NCI-H2196 (cell line): ENCODE measurements around the gene MRPL20.
"Not testable (repeated sequence)": the region's sequence is repeated elsewhere in the genome, so short reads cannot be mapped to it uniquely, and the experiment has no call there.

Experiments used
- DNase-seq: peaks from one replicate; lab custom pipeline; 2025; ENCODE audit not compliant: unreplicated experiment; lab: John Stamatoyannopoulos, UW

MRPL20 gene

DNA sequence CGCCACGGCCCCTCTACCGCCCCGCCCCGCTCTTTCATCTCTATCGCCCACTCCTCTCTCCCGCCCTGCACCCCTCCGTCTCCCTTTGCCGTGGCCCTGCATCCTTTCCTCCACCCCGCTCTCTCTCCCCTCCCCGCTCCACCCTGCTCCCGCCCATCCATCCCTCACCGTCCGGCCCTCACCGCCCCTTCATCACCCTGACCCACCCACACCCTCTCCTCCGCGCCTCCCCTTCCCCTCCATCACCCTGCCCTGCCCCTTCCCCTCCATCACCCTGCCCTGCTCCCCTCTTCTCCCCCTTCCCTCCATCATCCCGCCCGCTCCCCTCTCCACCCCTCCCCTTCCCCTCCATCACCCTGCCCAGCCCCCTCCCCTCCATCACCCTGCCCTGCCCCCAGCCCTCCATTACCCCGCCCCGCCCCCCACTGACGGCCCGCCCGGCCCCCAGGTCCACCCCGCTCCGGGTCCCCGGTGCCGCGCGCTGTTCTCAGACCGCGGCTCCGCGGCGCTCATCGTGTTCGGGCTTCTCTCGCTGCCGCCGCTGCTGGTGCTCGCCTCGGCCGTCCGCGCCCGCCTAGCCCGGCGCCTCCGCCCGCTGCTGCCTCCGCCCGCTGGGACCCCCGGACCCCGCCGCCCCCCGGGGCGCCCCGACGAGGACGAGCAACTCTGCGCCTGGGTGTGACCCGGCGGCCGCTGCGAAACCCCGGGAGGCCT is 20.2 kb upstream of the MRPL20 start:
- no peak for DNase-seq

DNA sequence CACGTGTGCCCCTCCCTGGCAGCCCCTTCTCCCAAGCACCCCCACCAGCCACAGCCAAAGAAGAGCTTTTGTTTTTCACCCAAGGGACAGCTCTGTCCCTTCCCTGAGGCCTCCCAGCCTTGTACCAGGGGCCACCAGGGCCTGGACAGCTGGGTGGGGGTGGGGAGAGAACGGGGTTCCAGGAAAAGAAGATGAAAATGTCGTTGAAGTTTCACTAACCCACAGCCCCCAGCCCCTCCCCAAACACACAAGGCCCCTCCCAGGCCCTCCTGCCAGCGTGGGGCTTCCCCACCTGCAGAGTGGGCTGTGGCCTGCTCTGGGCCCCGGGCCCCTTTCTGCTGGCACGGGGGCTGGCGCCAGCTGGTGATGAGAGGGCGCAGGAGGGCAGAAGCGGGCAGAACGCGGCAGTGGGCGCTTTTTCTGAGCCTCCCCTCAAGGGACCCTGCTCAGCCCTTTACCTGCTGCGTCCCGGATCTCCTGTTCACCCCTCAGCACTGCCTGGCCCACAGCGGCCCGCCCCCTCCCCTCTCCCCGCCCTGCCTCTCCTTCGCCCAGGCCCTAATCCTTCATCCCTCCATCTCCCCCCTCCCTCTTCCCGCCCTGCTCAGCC is 19.5 kb upstream of the MRPL20 start:
- DNase-seq: no peak

DNA sequence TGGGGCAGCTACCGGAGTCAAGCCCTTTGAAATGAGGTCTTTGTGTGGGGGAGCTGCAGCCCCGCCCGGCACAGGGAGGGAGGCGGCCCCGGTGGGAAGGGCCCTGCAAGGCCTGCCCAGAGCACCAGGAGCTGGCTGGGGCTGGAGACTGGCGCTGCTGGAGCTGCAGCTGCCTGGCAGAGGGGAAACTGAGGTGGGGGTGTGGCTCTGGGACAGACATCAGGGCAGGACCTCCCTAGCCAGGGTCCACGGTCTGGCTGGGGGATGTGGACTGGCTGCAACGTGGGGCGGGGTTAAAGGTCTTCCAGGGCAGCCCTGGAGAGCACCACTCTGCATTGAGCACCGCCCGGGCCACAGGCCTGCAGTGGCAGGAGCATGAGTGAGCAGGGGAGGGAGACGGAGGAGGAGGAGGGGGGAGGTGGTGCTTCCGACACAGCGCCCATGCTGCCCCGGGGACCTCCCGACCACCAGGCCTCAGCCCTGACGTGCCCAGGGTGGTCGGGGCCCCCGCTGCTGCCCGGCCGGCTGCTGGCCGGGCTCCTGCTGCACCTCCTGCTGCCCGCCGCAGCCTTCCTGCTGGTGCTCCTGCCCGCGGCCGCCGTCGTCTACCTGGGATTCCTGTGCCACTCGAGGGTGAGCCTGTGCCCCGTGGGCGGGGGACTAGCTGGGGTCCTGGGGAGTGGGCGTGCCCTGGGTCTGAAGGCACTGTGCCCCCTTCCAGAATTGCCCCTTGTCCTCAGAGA is 18.8 kb upstream of the MRPL20 start:
- DNase-seq: no peak

DNA sequence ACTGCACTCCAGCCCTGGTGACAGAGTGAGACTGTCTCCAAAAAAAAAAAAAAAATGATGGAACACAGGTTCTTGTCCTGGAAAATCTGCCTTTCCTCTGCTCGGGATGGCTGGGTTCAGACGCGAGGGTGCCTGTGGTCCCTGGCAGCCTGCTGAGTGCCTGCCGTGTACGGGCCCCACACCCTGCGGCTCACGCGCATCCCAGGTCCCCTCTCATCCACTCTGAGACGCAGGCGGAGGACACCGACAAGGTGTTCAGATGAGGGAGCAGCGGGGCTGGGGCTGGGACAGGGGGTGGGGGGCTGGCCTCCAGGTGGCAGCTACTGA is 18.3 kb upstream of the MRPL20 start:
- no peak for DNase-seq

DNA sequence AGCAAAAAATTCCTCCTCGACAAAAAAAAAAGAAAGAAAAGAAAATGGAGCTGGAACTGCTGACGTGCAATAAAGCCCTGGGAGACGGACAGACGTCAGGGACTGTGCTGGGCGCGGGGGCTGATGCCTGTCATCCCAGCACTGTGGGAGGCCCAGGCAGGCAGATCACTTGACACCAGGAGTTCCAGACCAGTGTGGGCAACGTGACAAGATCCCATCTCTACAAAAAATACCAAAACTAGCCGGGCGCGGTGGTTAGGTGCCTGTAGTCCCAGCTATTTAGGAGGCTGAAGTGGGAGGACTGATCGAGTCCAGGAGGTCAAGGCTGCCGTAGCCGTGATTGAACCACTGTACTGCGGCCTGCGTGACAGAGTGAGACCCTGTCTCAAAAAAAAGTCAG is 17.6 kb upstream of the MRPL20 start:
- DNase-seq: no peak

DNA sequence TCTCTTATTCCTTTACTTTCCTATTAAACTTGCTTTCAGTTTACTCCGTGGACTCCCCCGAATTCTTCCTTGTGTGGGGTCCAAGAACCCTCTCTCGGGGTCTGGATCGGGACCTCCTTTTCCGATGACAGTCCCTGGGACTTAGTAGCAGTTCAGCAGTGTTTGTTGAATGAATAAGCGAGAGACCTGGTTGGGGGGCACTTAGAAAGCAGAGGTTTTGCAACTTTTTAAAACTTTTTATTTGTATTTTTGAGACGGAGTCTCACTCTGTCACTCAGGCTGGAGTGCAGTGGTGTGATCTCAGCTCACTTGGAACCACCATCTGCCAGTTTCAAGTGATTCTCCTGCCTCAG is 16.1 kb upstream of the MRPL20 start:
- no peak for DNase-seq

DNA sequence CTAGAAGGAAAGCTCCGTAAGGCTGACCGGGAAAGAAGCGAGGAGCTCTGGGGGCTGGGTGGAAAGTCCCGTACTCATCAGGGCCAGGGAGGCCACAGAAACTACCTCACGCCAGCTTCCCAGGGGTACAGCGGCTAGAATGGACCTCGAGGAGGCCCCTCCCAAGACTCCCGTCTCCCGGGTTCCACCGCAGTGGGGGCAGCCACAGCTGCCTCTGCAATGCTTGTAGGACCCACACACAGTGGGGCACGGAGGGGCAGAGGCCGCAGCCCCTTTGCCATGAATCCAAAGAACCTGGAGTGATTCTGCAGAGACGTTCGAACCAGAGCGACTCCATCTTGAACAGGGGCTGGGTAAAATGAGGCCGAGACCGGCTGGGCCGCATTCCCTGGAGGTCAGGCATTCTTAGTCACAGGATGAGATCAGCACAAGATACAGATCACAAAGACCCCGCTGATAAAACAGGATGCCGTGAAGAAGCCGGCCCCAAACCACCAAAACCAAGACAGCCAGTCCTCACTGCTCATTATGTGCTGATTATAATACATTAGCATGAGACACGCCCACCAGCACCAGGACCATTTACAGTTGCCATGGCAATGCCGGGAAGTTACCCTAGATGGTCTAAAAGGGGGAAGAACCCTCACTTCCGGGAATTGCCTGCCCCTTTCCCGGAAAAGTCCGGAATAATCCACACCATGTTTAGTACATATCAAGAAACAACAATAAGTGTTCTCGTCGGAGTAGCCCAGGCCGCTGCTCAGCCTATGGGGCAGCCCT is 15.6 kb upstream of the MRPL20 start:
- DNase-seq: no peak

DNA sequence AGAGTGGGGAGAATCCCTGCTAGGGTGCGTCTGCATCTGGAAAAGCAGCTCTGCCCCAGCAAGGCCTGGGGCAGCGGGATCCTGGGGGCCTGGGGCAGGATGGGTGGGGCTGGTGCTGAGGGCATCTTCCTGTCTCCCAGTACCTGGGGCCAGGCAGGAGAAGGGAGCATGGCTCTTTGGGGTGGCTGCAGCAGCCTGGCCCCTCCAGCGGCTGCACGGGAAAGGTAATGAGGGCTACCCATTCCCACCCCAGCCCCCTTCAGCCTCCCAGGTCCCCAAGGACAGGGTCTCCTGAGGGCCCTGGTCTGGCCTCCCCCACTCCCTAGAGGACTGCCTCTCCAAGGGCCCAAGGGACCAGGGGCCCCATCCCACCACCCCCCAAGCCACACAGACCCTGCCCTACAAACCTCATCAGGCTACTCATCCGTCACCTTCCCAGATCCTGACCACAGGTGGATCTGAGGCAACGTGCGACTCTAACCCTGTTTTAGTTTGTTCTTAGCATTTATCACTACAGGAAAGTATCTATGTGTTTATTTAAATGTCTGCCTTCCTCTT is 14.9 kb upstream of the MRPL20 start:
- no peak for DNase-seq

DNA sequence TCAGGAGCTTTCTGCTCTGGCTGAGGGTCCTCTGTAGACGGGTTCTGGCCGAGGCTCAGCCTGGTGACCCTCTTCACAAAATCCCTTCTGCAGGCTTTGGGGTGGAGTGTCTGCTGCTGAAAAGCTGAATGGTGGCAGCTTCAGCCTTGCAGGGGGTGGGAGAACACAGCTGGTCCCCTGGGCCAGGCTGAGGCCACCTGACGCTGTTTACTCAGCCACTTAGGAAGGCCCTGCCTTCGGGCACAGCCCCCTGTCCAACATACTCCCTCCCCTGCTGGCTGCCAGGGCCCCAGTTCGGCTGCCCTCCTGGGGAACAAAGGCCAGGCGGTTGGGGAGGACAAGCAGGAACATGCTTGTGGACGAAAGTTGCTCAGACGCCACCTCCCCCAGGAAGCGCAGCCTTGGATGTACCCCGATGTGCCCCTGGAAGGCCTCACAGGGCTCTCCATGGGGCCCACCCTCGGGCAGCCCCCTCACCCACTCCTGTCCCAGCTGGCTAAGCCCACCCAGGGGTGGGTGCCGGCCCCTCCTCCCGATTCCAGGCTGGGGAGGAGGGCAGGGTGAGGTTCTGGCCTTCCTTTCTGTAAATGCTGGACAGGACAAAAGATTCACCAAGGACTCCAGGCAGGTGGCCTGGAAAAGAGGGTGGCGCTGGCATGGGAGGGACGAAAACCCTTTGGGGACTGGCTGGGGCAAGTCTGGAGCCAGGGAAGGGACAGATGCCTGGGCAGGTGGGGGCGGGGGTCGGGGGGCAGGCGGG is 14.2 kb upstream of the MRPL20 start, which contains the start of gene ANKRD65:
Gene ANKRD65, minus strand, starts transcription at position 130 of the 760 bp plus-strand sequence. CDS start 271 bp downstream, outside the sequence.
- DNase-seq: peak; percentile 80

DNA sequence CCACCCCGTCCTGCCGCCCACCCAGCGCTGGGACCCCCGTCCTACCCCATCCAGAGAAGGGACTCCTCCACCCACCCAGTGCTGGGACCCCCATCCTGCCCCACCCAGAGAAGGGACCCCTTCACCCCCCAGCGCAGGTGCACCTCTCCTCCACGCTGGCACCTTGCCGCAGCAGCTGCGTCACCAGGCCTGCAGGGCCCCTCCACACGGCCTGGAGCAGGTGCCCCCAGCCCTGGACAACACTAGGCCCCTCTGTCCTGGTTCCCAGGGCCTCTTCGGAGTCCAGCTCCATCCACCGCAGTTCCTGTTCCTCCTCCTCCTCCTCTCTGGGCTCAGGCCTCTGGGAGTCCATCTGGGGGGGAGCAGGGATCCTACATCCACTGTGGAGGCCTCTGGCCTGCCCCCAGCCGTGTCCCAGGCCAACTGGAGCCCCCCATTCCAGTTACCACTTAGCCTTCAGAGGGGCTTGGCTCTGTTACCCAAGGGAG is 13.6 kb upstream of the MRPL20 start:
- no peak for DNase-seq

DNA sequence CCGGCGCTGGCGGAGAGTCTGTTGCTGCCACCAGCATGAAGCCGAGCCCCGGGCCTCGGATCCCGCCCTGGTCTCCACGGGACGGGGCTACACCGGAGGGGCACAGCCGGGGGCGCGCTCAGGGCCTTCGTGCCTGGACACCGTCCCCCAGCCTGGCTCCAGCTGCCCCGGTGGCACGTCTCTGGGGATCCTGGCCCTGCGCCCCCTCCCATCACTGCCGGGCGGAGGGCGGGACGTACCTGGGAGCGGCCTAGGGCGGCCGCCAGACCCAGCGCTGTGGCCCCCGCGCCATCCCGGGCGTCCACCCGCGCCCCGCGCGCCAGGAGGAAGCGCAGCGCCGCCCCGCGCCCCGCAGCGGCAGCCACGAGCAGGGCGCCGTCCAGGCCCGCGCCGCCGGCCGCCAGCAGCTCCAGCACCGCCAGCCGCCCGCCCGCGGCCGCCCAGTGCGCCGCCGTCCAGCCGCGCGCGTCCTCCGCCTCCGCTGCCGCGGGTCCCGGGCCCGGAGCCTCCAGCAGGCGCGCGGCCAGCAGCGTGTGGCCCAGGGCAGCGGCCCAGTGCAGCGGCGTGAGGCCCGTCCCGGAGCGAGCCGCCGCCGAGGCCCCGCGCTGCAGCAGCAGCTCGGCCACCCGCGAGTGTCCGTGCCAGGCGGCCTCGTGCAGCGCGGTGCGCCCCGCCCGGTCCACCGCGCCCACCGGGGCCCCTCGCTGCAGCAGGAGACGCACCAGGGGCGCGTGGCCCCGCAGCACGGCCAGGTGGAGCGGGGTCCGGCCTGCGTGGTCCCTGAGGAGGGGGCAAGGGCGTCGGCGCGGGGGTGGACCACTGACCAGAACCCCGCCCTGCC is 12.9 kb upstream of the MRPL20 start:
- no peak for DNase-seq

DNA sequence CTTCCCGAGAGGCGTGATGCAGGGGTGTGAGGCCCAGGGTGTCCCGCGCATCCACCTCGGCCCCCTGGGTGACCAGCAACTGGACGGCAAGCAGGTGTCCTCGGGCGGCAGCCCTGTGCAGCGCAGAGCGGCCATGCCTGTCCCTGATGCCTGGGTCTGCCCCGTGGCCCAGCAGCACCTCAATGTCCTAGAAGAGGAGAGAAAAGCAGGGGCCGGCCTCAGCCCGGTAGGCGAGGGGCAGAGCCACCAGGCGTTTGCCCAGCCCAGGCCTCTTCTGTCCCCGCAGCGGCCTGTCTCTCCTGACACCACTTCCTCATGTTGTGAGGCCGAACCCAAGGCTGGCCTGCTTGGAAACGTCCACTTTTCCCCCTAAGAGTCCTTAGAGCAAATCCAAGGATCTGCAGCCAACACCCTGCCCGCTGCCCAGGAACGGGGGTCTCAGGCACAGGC is 12.3 kb upstream of the MRPL20 start:
- DNase-seq: no peak

DNA sequence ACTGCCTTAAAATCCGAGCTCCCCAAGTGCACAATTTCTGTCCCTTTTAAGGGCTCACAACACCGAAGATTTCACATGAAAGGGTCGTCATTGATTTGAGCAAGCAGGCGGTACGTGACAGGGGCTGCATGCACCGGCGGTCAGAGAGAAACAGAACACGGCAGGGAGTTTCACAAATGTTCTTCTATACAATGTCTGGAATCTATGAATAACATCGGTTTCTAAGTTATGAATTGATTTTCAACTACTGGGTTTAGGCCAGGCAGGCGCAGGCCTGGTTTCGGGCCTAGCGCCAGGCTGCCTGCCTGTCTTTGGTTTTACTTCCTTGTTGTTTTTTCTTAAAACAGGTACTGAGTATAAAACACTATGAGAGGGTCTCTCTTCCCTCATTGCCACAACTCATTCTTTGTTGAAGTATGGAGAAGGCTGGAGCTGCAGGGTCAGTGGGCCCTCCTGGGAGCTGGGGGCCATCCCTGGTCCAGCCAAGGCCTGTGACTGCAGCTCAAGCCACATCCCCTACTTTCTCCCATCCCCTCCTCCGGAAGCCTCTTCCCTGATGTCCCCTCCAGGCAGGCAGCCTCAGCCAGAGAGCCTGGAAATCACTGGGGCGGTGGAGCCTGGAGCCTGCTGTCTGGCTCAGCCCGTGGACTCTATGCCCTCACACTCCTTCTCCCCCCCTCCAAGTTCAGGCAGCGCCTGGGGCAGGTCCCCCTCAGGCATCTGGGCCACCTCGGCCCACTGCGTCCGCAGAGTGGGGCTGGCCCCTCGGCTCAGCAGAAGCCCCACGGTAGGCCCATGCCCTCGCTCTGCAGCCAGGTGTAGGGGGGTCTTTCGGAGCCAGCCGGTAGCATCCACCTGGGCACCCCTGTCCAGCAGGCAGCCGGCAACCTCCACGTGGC is 11.6 kb upstream of the MRPL20 start:
- DNase-seq: no peak

DNA sequence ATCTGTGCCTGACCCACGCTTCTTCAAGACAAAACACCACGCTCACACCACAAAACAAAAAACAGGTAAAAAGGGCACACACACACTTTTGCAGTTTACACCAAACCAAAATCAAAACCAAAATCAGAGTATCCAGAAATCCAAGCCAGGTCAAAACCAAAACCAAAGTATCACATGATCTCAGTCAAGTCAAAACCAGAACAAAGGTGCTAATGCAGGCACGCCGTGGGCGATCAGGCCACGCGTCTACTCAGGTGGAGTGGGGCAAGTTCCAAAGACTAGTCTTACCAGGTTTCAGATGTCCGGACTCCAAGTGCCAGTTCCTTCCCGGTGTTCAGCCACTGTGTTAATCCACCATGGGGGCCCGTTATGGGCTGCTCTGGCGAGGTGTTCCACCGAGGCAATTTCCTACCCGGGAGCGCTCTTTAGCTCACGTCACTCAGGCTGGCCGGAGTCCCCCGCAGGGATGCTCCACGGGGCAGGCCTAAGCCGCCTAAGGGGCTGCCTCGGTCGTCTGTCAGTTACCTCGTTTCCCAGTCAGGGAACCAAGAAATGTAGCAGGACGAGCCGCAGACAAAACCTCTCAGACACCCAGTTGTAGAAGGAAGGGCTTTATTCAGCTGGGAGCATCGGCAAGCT is 10.9 kb upstream of the MRPL20 start:
- not testable (repeated sequence) for DNase-seq

DNA sequence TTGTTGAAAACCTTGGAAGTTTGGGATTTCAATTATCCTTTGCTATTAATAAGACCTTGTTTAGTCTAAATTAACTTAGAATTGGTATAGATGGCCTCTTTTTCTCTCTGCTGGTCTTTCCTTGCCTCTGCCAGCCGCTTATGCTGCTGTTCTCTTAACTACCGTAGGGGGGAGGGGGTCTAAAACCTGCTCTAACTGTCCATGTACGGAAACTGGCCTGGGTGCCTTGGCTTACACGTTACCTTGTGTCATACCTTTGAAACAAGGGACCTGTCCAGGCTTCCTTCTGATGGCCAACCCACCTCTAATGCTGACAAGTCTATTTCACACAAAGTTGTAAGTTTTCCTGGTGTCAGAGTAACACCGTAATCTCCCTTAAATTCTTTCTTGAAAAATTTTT is 10.3 kb upstream of the MRPL20 start:
- DNase-seq: not testable (repeated sequence)

DNA sequence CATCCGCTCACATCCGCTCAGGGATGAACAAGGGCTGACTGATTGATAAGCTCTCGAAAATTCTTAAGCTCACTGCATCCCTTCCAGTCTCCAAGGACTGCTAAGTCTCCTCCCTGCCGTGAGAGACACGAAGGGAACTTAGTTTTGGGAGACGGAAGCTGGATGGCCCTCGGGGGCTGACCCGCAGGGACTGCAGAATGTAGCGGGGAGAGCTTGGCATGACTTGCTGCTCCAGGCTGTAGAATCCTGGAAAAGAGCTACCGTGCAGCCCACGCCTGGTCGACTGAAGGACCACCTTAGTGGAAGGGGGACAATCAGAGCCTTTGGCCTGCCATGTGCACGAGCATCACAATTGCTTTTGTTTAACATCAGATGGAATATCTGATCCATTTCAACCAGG is 8.7 kb upstream of the MRPL20 start:
- DNase-seq: no peak

DNA sequence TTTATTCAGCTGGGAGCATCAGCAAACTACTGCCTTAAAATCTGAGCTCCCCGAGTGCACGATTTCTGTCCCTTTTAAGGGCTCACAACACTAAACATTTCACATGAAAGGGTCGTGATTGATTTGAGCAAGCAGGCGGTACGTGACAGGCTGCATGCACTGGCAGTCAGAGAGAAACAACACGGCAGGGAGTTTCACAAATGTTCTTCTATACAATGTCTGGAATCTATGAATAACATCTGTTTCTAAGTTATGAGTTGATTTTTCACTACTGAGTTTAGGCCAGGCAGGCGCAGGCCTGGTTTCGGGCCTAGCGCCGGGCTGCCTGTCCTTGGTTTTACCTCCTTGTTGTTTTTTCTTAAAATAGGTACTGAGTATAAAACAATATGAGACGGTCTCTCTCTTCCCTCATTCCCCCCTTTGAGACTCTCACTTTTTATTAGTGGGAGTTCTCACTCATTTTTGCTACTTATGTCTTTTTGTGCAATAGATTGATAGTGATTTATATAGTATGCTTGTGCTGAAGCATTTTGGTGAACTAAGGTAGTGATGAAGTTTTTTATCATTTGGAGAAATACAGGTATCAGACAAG is 5.3 kb upstream of the MRPL20 start:
- not testable (repeated sequence) for DNase-seq

DNA sequence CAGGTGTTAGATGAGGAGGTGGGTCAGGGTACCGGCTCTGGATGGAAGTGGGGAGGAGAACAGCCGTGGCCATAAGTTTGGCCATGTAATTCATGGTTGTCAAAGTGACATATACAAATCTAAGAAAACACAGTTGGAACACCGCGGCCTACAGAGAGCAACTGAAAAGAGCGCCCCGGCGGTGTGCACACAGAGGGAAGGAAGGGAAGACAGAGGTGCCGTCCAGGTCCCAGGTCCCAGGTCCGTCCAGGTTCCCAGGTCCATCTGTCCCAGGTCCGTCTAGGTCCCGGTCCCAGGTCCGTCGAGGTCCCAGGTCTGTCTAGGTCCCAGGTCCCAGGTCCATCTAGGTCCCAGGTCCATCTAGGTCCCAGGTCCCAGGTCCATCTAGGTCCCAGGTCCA is 4.5 kb upstream of the MRPL20 start:
- no peak for DNase-seq
